ENCODE data around the gene EML6.

- TF ChIP-seq EZH2 (IDR thresholded peaks at IDR 0.05) (no peak), EZH2phosphoT487 (IDR thresholded peaks at IDR 0.05) (no peak)
- TF ChIP-seq, protein P1, sequence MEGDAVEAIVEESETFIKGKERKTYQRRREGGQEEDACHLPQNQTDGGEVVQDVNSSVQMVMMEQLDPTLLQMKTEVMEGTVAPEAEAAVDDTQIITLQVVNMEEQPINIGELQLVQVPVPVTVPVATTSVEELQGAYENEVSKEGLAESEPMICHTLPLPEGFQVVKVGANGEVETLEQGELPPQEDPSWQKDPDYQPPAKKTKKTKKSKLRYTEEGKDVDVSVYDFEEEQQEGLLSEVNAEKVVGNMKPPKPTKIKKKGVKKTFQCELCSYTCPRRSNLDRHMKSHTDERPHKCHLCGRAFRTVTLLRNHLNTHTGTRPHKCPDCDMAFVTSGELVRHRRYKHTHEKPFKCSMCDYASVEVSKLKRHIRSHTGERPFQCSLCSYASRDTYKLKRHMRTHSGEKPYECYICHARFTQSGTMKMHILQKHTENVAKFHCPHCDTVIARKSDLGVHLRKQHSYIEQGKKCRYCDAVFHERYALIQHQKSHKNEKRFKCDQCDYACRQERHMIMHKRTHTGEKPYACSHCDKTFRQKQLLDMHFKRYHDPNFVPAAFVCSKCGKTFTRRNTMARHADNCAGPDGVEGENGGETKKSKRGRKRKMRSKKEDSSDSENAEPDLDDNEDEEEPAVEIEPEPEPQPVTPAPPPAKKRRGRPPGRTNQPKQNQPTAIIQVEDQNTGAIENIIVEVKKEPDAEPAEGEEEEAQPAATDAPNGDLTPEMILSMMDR (IDR thresholded peaks at IDR 0.05): peak; percentile 60
Observed at GRCh38 chr2:54899576-54900200, 176.2 kb downstream of the EML6 start.
